Testis (tissue), 3 donors: ENCODE data around the gene FRMD5. TPM values are rescaled to one million over a fixed set of nuclear protein-coding genes. Genes with fewer than 3 reads are reported as not detected.

Experiments used
- DNase-seq: peaks from one replicate; pipeline ENCODE4 v3.0.0-alpha.2; 2019
- H3K27ac ChIP-seq, 2 donors: fragments of 200-600 bp; sonication (generic); one replicate each; pipeline ENCODE4 v1.5.1; 2019
- H3K27me3 ChIP-seq: fragments of 200-600 bp; sonication (generic); one replicate; pipeline ENCODE4 v1.5.1; 2019
- H3K36me3 ChIP-seq: fragments of 200-600 bp; sonication (generic); one replicate; pipeline ENCODE4 v1.5.1; 2017; ENCODE audit warnings: low read depth; ENCODE audit errors: missing control alignments
- H3K4me1 ChIP-seq: fragments of 200-600 bp; sonication (generic); one replicate; pipeline ENCODE4 v1.5.1; 2019
- H3K4me3 ChIP-seq, 2 donors: fragments of 200-600 bp; sonication (generic); one replicate each; pipeline ENCODE4 v1.5.1; 2017 to 2019
- H3K9me3 ChIP-seq: fragments of 200-600 bp; sonication (generic); one replicate; pipeline ENCODE4 v1.5.1; 2017
- CTCF ChIP-seq, 3 experiments: fragments of 450-650 bp in 2 of 3; fragments of 200-600 bp in 1 of 3; sonication (generic) in 1 of 3; IDR thresholded peaks; one replicate each; pipeline ENCODE4 v1.5.1; 2016 to 2019; ENCODE audit warnings: antibody characterized with exemption in 3 of 3, mild to moderate bottlenecking in 2 of 3, moderate library complexity in 1 of 3
- POLR2A ChIP-seq: fragments of 450-650 bp; IDR thresholded peaks from one replicate; pipeline ENCODE4 v1.6.1; 2017; ENCODE audit warnings: antibody characterized with exemption, mild to moderate bottlenecking, moderate library complexity
- WGBS, 2 donors: methylation state at CpG; one replicate each; pipeline ENCODE4 v1.1.5; 2018; 5-methylcytosine and 5-hydroxymethylcytosine counted together
- intact Hi-C: fragments of 100-400 bp; cut with DNase I; formaldehyde crosslinking; loops from one replicate; pipeline ENCODE4 v1.15.1; 2023; ENCODE audit warnings: low total_unique reads
- polyA plus RNA-seq: library from polyadenylated mRNA; stranded (reverse); fragments of 350-450 nt; fragmentation: Illumina TruSeq; extraction: RNeasy Lipid Tissue Mini Kit (QIAGEN cat#74804); gene quantifications from one replicate; pipeline ENCODE4 v1.2.3, GENCODE V29; 2014; ENCODE audit warnings: low read depth, low replicate concordance; ENCODE audit not compliant: insufficient read depth
- total RNA-seq, 2 donors: library from RNA; depleted of rRNA; stranded (reverse); fragments of >200 nt; gene quantifications; one replicate each; pipeline ENCODE4 v1.2.3, GENCODE V29; 2016

Gene FRMD5
- total and polyA plus RNA-seq, 3 donors from 2014 or later, result 10.5 to 12.3 (median 10.6) TPM

GRCh38 chr15:43920815-43921214, 274.3 kb downstream of the FRMD5 start:
- peaks cover 13% of the 10 kb centered on the region for H3K4me1 ChIP-seq
- WGBS, 2 donors, result 69 to 82% methylated on average over 6 of the region's 6 CpGs
- no peaks in the 10 kb centered on the region for H3K27me3 ChIP-seq
- intact Hi-C loops, result no loop called here
- H3K36me3 ChIP-seq, result no peaks in the 10 kb centered on the region
- H3K4me3 ChIP-seq, result no peak overlapping the region
- H3K27ac ChIP-seq, result no peak overlapping the region
- no peaks in the 10 kb centered on the region for H3K9me3 ChIP-seq
- TF ChIP-seq CTCF (IDR thresholded peaks at IDR 0.05) (no peak), POLR2A (no peak)
- DNase-seq, result no peak

DNA sequence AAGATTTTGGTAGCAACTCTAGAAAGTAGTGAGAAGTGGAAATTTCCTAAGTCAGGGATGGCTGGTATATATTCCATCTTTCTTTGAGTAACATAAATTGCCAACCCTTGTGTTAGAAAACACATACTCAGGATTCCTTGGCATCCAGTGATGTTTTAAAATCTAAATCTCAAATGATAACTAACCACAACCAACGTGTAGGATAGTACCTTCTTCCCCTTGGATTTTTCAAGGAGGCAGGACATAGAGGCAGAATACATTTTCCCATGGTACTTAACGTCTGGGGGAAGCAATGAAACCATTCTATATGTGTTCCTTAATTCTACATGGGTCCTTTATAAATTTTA, 274.8 kb downstream of the FRMD5 start:
- Histone ChIP-seq H3K9me3 (no peaks in the 10 kb centered on the region), H3K4me1 (peaks cover 18% of the 10 kb centered on the region), H3K36me3 (no peaks in the 10 kb centered on the region), H3K27me3 (no peaks in the 10 kb centered on the region), H3K27ac (no peak overlapping the region), H3K4me3 (no peak overlapping the region)
- WGBS, 2 donors, result 60% methylated on average over 2 of the region's 2 CpGs
- no peak for DNase-seq
- TF ChIP-seq POLR2A, result no peak
- no peak for TF ChIP-seq CTCF (IDR thresholded peaks at IDR 0.05)
- intact Hi-C loops, result no loop called here

- intact Hi-C loops, result no loop called here
These were observed 275.4 kb downstream of the FRMD5 start for GRCh38 chr15:43919540-43920253.

DNA sequence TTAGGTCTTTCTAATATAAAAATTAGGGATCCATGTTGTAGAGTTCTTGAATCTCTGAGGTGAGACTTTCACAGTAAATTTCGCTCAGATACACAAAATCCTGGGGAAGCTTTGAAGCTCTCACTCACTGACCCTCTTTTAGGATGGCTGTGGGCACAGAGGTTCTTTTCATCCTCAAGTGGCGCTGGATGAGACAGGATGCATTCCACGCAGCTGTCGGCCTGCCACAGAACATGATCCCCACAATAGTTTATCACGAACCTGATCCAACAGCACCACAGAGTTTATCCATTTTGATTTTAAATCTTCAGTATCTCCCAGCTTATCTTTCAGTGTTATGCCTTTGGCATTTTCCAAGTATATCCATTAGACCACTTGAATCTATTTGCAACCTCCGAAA, 276.4 kb downstream of the FRMD5 start:
- Histone ChIP-seq H3K4me3 (no peak overlapping the region), H3K27me3 (no peaks in the 10 kb centered on the region), H3K36me3 (no peaks in the 10 kb centered on the region), H3K27ac (no peak overlapping the region), H3K9me3 (no peaks in the 10 kb centered on the region), H3K4me1 (peaks cover 27% of the 10 kb centered on the region)
- no peak for TF ChIP-seq CTCF (IDR thresholded peaks at IDR 0.05)
- TF ChIP-seq POLR2A, result no peak
- WGBS, 2 donors, result 93 to 97% methylated on average over 6 of the region's 6 CpGs
- intact Hi-C loops, result no loop called here
- no peak for DNase-seq

More at GRCh38 chr15:43919540-43920253, 275.4 kb downstream of the FRMD5 start:
- TF ChIP-seq POLR2A, result no peak
- no peak for TF ChIP-seq CTCF (IDR thresholded peaks at IDR 0.05)
- no peaks in the 10 kb centered on the region for H3K27me3 ChIP-seq
- no peaks in the 10 kb centered on the region for H3K9me3 ChIP-seq
- no peak overlapping the region for H3K4me3 ChIP-seq
- WGBS, 2 donors, result 53 to 73% methylated on average over 5 of the region's 5 CpGs
- H3K27ac ChIP-seq, result no peak overlapping the region
- peaks cover 24% of the 10 kb centered on the region for H3K4me1 ChIP-seq
- H3K36me3 ChIP-seq, result no peaks in the 10 kb centered on the region
- DNase-seq, result no peak

- H3K27ac ChIP-seq, result peak overlapping the region in 1 of 2 donors; percentile 58
- intact Hi-C loops, result no loop called here
- no peak for DNase-seq
- no peaks in the 10 kb centered on the region for H3K9me3 ChIP-seq
- no peaks in the 10 kb centered on the region for H3K27me3 ChIP-seq
- TF ChIP-seq CTCF (IDR thresholded peaks at IDR 0.05), result no peak
- no peak for TF ChIP-seq POLR2A
- no peaks in the 10 kb centered on the region for H3K36me3 ChIP-seq
- 48 to 61% methylated on average over 4 of the region's 4 CpGs for WGBS, 2 donors
- peaks cover 35% of the 10 kb centered on the region for H3K4me1 ChIP-seq
- no peak overlapping the region for H3K4me3 ChIP-seq
These were observed 278.8 kb downstream of the FRMD5 start for GRCh38 chr15:43916326-43916660.
